Germinal center (tissue), 1 donor: ENCODE measurements around the gene FHOD1.

Experiments used
- DNase-seq: peaks from one replicate; pipeline ENCODE4 v3.0.0; 2012; ENCODE audit warnings: mixed read lengths, low spot score

FHOD1 gene

DNA sequence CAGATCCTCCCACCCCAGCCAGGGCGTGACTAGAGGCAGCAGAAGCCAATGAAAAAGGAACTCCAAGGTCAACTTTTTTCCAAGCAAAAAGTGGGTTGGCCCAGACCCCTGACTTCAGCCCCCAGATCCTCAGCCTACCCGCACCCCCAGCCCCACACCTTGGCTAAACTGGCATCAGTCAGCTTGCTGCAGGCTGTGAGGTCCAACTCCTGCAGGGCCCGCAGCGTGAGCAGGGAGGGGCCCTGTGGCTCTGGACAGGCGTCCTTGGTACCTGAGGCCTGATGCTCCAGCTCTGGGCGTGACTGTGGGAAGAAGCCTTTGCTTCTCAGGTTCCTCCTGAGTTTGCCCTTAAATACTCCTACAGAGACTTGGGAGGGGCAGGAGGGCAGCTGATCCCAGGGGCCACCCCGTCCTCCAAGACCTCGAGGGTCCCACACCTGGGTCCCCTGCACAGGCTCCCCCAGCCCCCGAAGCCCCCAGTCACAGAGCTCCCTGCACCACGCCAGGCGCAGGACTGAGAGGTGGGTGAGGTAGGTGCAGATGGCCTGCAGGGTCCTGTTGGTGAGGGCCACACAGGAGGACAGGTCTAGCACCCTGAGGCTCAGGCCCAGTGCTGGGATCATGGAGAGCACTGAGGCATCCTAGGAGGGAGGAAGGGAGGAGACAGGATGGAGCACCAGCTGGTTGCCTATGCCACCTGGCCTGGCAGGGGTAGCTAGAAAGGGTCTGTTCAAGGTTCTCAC is 39.0 kb downstream of the FHOD1 start:
- no peak for DNase-seq

DNA sequence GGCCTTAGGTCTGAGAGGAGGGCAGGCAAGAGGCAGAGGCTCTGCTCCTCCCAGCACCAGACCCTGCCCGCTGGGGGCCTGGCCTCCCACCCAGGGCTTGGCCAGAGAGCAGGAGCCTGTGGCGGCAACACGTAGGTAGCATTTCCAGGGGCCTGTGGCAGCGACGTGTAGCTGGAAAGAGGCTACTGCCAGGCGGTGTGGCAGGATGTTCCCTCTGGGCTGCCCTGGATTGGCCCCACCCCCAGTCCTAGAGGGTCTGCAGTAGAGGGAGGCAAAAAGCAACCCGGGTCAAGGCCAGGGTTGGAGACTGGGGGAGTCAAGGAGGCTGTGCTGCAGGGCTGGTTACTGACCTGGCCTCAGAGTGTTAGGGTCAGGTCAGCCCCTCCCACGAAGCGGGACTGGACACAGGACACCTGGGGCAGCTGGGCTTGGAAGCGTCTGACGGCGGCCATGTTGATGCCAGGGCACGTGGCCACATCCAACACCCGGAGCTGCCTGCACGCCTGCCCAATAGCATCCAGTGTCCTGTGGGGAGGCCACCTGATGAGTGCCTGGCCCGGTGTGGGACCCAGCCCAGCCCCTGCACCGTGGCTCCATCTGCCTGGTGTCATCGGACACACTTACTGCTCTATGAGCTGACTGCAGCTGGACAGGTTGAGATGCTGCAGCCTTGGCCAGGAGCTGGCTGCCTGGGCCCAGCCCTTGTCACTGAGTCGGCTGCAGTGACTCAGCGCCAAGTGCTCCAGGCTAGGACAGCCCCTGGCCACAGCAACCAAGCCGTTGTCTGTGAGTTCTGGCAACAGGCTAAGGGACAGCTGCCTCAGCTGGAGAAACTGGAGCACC is 39.8 kb downstream of the FHOD1 start:
- DNase-seq, result no peak

DNA sequence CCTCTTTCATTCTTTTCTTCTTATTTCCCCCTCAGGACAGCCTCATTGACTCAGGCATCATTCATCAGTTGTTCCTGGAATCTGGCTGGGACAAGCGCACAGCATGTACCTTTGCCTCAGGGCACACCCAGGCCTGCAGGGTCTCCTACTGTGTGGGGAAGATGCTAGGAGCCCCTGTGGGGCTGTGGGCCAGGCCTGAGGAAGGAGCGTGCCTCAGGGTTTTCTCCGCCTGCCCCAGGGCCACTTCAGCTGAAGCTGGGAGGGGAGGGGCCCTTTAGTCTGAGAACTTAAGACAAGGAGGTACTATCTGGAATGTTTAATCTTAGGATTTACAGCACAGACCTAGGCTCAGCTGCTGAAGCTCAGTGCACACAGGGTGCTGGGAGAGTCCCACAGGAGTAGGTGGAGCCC is 40.4 kb downstream of the FHOD1 start:
- no peak for DNase-seq

DNA sequence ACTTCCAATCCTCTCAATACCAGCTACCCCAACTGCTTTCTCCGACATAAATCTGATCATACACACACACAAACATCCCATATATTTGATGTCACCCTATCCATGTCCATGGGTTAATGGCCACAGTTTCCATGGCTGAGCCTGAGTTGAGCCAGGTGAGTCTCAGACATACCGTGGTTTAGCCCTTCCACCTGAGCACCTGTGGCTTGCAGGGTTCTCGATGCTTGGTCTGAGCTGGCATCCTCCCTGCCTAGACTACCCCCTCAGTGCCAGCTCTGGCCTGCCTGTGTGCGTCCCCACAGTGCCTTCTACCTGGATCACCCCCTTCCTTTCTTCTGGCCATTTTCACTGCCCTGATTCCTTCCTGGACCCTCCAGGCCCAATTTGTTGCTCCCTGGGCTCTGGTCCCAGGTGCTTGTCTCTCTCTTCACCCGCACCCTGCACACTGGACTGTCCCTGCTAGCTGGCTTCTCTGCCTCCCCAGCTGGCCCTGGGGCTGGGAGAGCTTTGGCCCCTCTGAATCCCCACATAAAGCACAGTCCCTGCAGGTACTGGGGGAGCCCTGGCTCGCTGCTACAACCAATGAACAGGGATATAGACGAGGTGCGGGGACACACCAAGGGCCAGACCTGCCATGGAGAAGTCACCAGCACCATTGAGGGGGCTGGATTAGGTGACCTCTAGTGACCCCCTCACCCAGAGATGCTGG is 41.0 kb downstream of the FHOD1 start:
- DNase-seq, result no peak

- DNase-seq, result no peak
Observed at GRCh38 chr16:67204076-67204475, 43.2 kb downstream of the FHOD1 start.

GRCh38 chr16:67202956-67203493 is 44.3 kb downstream of the FHOD1 start:
- DNase-seq, result no peak

DNA sequence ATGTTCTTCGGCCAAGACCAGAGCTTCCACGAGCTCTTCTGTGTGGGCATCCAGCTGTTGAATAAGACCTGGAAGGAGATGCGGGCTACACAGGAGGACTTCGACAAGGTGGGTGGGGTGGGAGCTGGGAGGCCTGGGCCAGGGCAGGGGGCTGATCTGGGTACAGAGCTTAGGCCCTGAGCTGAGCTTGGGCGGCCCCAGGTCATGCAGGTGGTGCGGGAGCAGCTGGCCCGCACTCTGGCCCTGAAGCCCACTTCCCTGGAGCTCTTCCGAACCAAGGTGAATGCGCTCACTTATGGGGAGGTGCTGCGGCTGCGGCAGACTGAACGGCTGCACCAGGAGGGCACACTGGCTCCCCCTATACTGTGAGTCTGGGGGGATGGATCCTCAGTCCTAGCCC is 44.9 kb downstream of the FHOD1 start:
- DNase-seq, result no peak

DNA sequence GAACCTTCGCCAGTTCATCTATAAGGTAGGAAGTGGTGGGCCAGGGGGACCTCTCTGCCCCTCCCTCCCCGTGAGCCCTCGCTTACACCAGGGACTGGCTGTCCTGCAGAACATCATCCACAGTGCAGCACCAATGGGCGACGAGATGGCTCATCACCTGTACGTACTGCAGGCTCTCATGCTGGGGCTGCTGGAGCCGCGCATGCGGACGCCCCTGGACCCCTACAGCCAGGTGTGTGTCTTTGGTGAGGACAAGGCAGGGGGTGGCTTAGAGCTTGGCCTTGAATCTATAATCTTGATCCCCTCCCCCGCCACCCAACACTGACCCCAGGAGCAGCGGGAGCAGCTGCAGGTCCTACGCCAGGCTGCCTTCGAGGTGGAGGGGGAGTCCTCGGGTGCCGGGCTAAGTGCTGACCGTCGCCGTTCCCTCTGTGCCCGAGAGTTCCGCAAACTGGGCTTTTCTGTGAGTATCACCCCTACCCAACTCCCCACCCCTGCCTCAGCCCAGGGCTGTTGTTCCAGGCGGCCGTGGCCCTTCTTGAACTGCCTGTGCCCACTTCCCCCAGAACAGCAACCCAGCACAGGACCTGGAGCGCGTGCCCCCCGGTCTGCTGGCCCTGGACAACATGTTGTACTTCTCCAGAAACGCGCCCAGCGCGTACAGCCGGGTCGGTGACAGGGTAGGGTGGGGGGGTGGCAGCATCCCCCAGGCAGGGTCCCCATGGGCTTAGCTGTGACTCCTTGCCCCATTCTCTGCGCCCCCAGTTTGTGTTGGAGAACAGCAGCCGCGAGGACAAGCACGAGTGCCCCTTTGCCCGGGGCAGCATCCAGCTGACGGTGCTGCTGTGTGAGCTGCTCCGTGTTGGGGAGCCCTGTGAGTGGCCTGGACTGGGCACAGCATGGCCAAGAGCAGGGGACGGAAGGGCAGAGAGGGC is 45.6 kb downstream of the FHOD1 start:
- DNase-seq, result no peak

GRCh38 chr16:67200491-67200890 is 46.8 kb downstream of the FHOD1 start:
- no peak for DNase-seq

GRCh38 chr16:67199808-67200198 is 47.5 kb downstream of the FHOD1 start:
- no peak for DNase-seq

DNA sequence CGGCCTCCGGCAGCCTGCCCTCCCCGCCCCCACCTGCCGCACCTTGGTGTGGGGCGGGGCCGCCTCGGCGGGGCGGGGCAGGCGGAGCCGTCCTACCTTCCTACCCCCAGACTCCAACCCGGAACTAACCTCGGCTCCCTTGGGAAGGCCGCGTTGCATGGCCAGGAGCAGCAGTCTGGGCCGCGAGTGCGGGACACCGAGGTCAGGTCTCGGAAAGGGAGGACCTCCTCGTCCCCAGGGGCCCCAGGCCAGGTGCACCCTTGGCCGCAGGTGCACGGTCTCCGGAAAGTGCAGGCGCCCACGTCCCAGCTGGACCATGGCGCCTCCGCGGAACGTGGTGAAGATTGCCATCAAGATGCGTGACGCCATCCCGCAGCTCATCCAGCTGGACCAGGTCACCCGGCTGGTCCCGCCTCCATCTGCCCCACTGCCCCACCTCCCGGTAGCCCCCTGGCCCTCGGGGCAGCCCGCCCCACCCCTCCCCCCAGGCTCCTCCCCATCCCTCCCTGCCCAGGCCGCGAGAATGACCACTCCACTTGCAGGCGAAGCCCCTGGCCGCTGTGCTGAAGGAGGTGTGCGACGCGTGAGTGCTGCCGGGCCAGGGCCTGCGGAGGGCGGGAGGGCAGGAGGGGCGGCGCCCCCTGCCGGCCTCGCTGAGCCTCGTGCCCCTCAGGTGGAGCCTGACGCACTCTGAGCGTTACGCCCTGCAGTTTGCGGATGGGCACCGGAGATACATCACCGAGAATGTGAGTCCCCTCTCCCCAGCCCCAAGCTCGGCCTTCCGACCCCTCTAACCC is 48.1 kb downstream of the FHOD1 start, which contains the start of gene ELMO3:
TSS of gene ELMO3 (plus strand) at position 121 of the 797 bp plus-strand sequence. CDS start at position 317, 196 bp downstream.
- DNase-seq, result no peak

DNA sequence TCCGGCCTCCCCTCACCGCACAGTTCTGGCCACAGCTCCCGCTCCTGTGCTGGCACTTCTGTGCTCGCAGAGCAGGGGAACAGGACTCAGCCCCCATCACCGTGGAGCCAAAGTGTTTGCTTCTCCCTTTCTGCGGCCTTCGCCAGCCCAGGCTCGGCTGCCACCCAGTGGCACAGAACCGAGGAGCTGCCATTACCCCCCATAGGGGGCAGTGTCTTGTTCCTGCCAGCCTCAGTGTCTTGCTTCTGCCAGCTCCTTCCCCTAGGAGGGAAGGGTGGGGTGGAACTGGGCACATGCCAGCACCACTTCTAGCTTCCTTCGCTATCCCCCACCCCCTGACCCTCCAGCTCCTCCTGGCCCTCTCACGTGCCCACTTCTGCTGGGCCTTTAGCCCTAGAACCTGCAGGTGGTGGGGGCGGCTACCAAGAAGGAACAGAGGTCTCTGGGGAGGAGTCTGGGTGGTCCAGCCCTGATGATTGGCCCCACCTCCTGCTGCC is 49.0 kb downstream of the FHOD1 start:
- DNase-seq, result peak; percentile 63

DNA sequence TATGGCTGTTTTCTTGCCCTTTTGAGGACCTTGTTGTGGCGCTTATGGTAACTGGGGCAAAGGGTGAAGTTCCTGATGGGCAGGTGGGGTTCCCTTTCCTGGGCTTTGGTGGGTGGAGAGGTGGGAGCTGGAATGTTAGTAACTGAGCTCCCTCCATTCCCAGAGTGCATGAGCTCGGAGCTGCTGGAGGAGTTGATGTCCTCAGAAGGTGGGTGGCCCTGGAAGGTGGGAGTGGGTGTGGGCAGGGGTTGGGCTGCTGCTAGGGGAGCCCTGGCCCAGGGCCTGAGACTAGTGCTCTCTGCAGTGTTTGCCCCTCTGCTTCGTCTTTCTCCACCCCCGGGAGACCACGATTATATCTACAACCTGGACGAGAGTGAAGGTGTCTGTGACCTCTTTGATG is 49.6 kb downstream of the FHOD1 start:
- no peak for DNase-seq

DNA sequence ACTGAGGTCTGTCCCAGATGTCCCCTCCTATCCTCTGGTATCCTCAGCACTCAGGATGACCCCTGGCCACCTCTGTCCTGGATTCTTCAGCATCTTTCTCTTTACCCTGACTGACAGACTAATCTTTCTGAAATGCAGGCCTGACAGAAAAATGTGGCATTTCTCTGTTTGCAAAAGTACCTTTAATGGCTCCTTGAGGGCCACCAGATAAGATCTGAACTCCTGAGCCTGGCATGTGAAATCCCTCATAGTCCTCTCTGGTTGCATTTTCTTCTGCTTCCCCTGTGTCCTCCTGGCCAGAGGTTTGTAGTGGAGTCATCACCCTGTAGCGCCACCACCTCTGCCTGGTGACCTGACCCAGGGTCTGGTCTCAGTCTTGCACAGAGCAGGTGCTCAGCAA is 50.4 kb downstream of the FHOD1 start:
- no peak for DNase-seq

GRCh38 chr16:67195676-67196075 is 51.6 kb downstream of the FHOD1 start:
- no peak for DNase-seq

DNA sequence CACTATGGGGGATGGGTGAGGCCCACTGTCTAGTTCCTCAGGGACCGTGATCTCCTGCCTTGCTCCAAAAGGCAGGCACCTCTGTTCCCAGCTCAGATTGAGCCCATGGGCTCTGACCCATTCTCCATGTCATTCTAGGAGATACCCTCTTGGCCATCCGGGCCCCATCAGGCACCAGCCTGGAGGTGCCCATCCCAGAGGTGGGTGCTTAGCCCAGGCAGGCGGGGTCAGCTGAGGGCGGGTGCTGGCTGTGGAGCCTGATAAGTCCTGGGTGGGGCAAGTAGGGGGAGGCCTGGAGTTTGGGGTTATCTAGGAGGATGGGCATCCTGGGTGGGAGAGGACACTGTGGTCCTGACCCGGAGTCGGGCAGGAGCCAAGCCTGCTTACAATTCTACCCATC is 53.0 kb downstream of the FHOD1 start:
- DNase-seq, result no peak

GRCh38 chr16:67193536-67193935 is 53.7 kb downstream of the FHOD1 start:
- no peak for DNase-seq

GRCh38 chr16:67192781-67193361 is 54.4 kb downstream of the FHOD1 start:
- no peak for DNase-seq

- peak; percentile 90 for DNase-seq
Observed at GRCh38 chr16:67191995-67192681, 55.1 kb downstream of the FHOD1 start, which contains the start of gene E2F4. E2F4 (plus strand) TSS chr16:67192155; CDS start chr16:67192228, 73 bp downstream.
